Suprapubic skin (tissue), 3 donors: ENCODE results near the gene WDR90.

ENCODE experiments used
- CTCF ChIP-seq, 2 donors: fragments of 200-600 bp in 1 of 2; fragments of 450-650 bp in 1 of 2; sonication (generic) in 1 of 2; IDR thresholded peaks; one replicate each; pipeline ENCODE4 v1.5.1; 2016 to 2019; ENCODE audit warnings: antibody characterized with exemption in 2 of 2, mild to moderate bottlenecking in 1 of 2, moderate library complexity in 1 of 2
- POLR2A ChIP-seq, 2 donors: fragments of 450-650 bp; IDR thresholded peaks; one replicate each; pipeline ENCODE4 v1.6.1; 2017; ENCODE audit warnings: antibody characterized with exemption in 2 of 2, mild to moderate bottlenecking in 2 of 2, moderate library complexity in 2 of 2

GRCh38 chr16:622920-623280 is 26.3 kb upstream of the WDR90 start:
- TF ChIP-seq POLR2A (IDR thresholded peaks at IDR 0.05) (no peak), CTCF (IDR thresholded peaks at IDR 0.05) (no peak)
